Retinal pigment epithelial cell (primary cell): ENCODE results near the gene LIMS2.

Source experiments
- DNase-seq: peaks from one replicate; pipeline ENCODE4 v3.0.0-alpha.2; 2010; ENCODE audit warnings: low read depth
- H3K4me3 ChIP-seq: 2 replicates; pipeline ENCODE4 v1.5.1; 2011; ENCODE audit warnings: mild to moderate bottlenecking, low read length, control low read depth, moderate library complexity
- TF ChIP-seq, protein P1 (sequence below): conservative IDR thresholded peaks from 2 replicates; pipeline ENCODE4 v1.5.1; 2011; ENCODE audit warnings: low read depth, low read length, control low read depth, inconsistent platforms

The LIMS2 gene

GRCh38 chr2:127634066-127634617 is 41.2 kb downstream of the LIMS2 start:
- TF ChIP-seq, protein P1, sequence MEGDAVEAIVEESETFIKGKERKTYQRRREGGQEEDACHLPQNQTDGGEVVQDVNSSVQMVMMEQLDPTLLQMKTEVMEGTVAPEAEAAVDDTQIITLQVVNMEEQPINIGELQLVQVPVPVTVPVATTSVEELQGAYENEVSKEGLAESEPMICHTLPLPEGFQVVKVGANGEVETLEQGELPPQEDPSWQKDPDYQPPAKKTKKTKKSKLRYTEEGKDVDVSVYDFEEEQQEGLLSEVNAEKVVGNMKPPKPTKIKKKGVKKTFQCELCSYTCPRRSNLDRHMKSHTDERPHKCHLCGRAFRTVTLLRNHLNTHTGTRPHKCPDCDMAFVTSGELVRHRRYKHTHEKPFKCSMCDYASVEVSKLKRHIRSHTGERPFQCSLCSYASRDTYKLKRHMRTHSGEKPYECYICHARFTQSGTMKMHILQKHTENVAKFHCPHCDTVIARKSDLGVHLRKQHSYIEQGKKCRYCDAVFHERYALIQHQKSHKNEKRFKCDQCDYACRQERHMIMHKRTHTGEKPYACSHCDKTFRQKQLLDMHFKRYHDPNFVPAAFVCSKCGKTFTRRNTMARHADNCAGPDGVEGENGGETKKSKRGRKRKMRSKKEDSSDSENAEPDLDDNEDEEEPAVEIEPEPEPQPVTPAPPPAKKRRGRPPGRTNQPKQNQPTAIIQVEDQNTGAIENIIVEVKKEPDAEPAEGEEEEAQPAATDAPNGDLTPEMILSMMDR, result no peak
- no peak for DNase-seq
- H3K4me3 ChIP-seq, result no peak overlapping the region

DNA sequence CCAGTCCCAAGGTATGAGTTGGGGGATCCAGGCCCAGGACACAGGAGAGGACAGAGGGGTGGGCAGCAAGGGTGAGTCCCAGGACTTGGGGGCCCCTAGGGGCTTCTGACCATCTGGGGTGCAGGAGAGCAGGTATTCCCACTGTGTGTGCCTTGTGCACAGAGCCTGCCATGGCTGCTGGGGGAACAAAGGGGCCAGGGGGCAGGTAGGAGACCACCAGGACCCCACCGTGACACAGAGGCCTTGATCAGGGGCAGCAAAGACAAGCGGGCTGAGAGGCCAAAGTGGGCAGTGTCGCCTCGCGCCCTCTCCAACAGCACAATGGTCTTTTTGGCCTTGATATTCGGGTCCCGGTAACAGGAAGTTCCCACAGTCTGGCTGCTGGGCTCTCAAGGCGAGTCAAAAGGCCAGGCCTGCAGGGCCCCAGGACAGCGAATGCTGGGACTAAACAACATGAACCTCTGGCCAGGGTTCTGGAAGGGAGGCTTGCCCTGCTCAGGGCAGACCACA is 41.7 kb downstream of the LIMS2 start:
- H3K4me3 ChIP-seq, result no peak overlapping the region

DNA sequence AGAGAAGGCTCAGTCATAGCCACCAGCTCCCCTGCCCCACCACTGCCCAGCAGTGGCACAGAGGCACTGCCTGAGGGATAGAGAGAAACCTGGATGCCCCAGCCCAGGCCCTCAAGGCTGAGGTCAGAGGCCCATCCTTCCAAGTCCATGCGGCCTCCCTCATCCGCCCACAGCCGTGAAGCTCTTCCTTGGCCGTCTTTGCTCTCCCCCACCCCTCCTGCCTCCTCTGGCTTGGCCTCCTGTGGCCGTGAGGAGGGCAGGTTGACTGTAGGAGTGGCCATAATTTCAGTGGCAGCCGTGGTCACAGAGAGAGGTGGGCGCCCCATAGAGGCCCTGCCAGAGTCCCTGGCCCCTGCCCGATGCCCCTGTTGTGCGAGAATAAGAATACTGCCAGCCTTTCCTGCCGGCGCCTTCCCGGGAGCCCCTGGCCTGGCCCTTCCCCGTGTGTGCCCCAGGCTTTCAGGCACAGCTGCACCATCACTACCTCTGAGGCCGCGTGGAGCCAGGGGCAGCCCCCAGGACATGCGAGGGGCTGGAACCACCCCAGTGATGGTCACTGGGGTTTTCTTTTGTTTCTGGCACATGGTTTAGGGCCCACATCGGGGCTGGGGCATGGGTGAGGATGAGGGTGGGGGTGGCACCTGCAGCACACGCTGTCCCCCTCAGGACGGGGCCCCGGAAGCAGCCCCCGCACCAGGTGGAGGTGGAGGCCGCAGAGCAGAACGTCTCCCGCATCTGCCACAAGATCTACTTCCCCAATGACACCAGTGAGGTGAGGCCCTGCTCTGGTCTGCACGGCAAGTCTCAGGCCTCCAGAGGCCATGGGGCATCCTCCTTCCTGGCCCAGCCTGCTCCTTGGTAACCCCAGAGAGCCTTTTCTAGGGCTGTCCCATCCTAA is 42.5 kb downstream of the LIMS2 start:
- H3K4me3 ChIP-seq, result no peak overlapping the region
- TF ChIP-seq, protein P1, result no peak
- DNase-seq, result no peak

More for the DNA sequence above, 41.7 kb downstream of the LIMS2 start:
- no peak for DNase-seq
- TF ChIP-seq, protein P1, result no peak

- H3K4me3 ChIP-seq, result no peak overlapping the region
- TF ChIP-seq, protein P1, result no peak
- no peak for DNase-seq
These were observed 43.2 kb downstream of the LIMS2 start for GRCh38 chr2:127631997-127632581.

DNA sequence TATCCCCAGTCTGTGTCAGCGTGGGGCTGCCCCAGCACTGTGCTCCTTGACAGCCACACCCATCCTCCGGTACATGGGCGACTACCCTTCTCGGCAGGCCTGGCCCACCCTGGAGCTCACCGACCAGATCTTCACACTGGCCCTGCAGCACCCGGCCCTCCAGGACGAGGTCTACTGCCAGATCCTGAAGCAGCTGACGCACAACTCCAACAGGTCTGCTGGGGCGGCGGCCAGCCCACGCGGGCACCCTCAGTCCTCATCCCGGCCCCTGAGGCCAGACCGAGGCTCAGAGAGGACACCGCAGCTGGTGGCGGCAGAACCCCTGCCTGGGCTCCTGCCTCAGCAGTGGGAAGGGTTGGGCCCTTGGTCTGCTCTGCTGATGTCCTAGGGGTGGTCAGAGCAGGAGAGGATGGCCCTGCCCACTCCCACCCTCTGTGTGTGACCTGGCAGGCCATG is 43.8 kb downstream of the LIMS2 start:
- TF ChIP-seq, protein P1, result no peak
- no peak for DNase-seq
- H3K4me3 ChIP-seq, result no peak overlapping the region

GRCh38 chr2:127630864-127631540 is 44.3 kb downstream of the LIMS2 start:
- DNase-seq, result no peak
- TF ChIP-seq, protein P1, result no peak

More at GRCh38 chr2:127630864-127631540, 44.3 kb downstream of the LIMS2 start:
- no peak overlapping the region for H3K4me3 ChIP-seq
